Mesendoderm (in vitro differentiated cells): ENCODE measurements around the gene RTRAF.

Experiments used
- DNase-seq: peaks from one replicate; pipeline ENCODE4 v3.0.0; 2013
- H2AK5ac ChIP-seq: 2 replicates; pipeline ENCODE4 v1.6.1; 2013; ENCODE audit warnings: low read length, inconsistent platforms
- H2BK120ac ChIP-seq: 2 replicates; pipeline ENCODE4 v1.6.1; 2013; ENCODE audit warnings: low read depth, mild to moderate bottlenecking, low read length, moderate library complexity, mixed read lengths
- H2BK15ac ChIP-seq: replicated peaks from 2 replicates; pipeline ENCODE4 v1.6.1; 2013; ENCODE audit warnings: low read depth, mild to moderate bottlenecking, moderate library complexity
- H2BK5ac ChIP-seq: 2 replicates; pipeline ENCODE4 v1.6.1; 2013; ENCODE audit warnings: low read length, inconsistent platforms
- H3K18ac ChIP-seq: 2 replicates; pipeline ENCODE4 v1.6.1; 2013; ENCODE audit warnings: mild to moderate bottlenecking, low read length, mixed read lengths
- H3K23ac ChIP-seq: one replicate; pipeline ENCODE4 v1.6.1; 2013; ENCODE audit warnings: low read length
- H3K27ac ChIP-seq: 2 replicates; pipeline ENCODE4 v1.5.1; 2013; ENCODE audit warnings: low read depth, mild to moderate bottlenecking, inconsistent platforms, low read length, moderate library complexity
- H3K27me3 ChIP-seq: 2 replicates; pipeline ENCODE4 v1.6.1; 2013; ENCODE audit warnings: low read length, control low read depth, mild to moderate bottlenecking, inconsistent platforms; ENCODE audit not compliant: insufficient read depth, poor library complexity
- H3K36me3 ChIP-seq: 2 replicates; pipeline ENCODE4 v1.6.1; 2013; ENCODE audit warnings: low read length, inconsistent platforms; ENCODE audit not compliant: control insufficient read depth, insufficient read depth
- H3K4ac ChIP-seq: one replicate; pipeline ENCODE4 v1.6.1; 2013; ENCODE audit warnings: low read depth, mild to moderate bottlenecking, low read length, moderate library complexity
- H3K4me1 ChIP-seq: 2 replicates; pipeline ENCODE4 v1.6.1; 2013; ENCODE audit warnings: low read depth, low read length, inconsistent platforms; ENCODE audit not compliant: control insufficient read depth
- H3K4me2 ChIP-seq: 2 replicates; pipeline ENCODE4 v1.6.1; 2013; ENCODE audit warnings: low read length
- H3K4me3 ChIP-seq: 2 replicates; pipeline ENCODE4 v1.5.1; 2013; ENCODE audit warnings: mild to moderate bottlenecking, low read length
- H3K56ac ChIP-seq: one replicate; pipeline ENCODE4 v1.6.1; 2013; ENCODE audit warnings: low read length
- H3K79me1 ChIP-seq: 2 replicates; pipeline ENCODE4 v1.6.1; 2013; ENCODE audit warnings: low read length, inconsistent platforms
- H3K79me2 ChIP-seq: 2 replicates; pipeline ENCODE4 v1.6.1; 2013; ENCODE audit warnings: mild to moderate bottlenecking, low read length; ENCODE audit not compliant: control insufficient read depth, insufficient read depth
- H3K9ac ChIP-seq: 2 replicates; pipeline ENCODE4 v1.6.1; 2013; ENCODE audit warnings: low read length, inconsistent platforms
- H4K5ac ChIP-seq: one replicate; pipeline ENCODE4 v1.6.1; 2013; ENCODE audit warnings: low read length
- H4K8ac ChIP-seq: one replicate; pipeline ENCODE4 v1.6.1; 2013; ENCODE audit warnings: low read depth, mild to moderate bottlenecking, control low read depth, low read length, moderate library complexity
- WGBS: extraction: QIAGEN DNeasy Blood & Tissue Kit; methylation state at CpG from one replicate; pipeline ENCODE4 v1.1.7; 2013; ENCODE audit warnings: low lambda C conversion rate, missing lambda C conversion rate; ENCODE audit not compliant: insufficient coverage; ENCODE audit errors: extremely low coverage; 5-methylcytosine and 5-hydroxymethylcytosine counted together

RTRAF gene

DNA sequence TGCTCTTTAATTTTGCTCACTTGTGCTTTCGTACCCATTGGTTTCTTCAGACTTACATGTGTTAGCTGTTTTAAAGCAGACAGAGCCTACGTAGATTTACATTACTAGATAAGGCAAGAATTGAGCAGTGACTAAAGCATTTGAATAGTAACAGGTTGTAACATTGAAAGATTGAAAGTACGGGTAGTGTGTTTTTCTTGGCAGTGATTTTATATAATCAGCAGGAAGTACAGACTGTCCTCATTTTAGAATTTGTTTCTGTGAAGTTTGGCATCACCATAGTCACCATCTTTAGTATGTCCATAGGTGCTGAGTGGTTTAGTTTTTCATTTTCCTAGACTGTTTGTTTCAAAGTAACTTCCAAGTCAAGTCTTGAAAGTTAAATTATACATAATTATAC lies 14.0 kb downstream of the RTRAF start:
- no peak overlapping the region for H3K27ac ChIP-seq
- no peaks in the 10 kb centered on the region for H3K79me2 ChIP-seq
- H3K56ac ChIP-seq = no peak overlapping the region
- no peak overlapping the region for H2BK5ac ChIP-seq
- no peaks in the 10 kb centered on the region for H3K27me3 ChIP-seq
- H3K36me3 ChIP-seq = peaks cover 9% of the 10 kb centered on the region
- no peak overlapping the region for H3K4ac ChIP-seq
- WGBS = 100% methylated on average over 1 of the region's 3 CpGs
- no peaks in the 10 kb centered on the region for H3K4me1 ChIP-seq
- no peak for DNase-seq
- H3K4me2 ChIP-seq = no peak overlapping the region
- H4K8ac ChIP-seq = no peak overlapping the region
- no peak overlapping the region for H3K4me3 ChIP-seq
- H3K9ac ChIP-seq = no peak overlapping the region
- H4K5ac ChIP-seq = no peak overlapping the region
- no peak overlapping the region for H3K23ac ChIP-seq
- H2BK15ac ChIP-seq = no peak overlapping the region
- no peak overlapping the region for H2AK5ac ChIP-seq
- H3K18ac ChIP-seq = no peak overlapping the region
- H2BK120ac ChIP-seq = no peak overlapping the region
- peaks cover 2% of the 10 kb centered on the region for H3K79me1 ChIP-seq

DNA sequence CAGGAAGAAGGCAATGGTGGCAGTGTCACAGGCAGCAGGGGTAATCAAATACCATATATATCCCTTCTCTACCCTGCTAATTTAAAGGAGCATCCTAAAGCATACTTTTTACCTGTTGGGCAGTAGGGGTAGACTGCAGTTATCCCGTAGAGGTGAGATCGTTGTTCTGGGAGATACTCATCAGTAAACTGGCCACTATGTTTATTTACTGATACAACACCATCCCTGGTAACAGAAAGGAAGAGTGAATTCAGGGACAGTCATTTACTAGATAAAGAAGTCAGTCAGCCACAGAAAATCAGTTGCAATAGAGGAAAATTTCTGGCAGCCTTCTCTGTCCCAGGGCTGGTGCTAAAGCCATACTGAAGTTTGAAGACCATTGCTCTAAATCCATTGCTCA lies 16.3 kb downstream of the RTRAF start:
- Histone ChIP-seq H3K56ac (no peak overlapping the region), H2AK5ac (no peak overlapping the region)

DNA sequence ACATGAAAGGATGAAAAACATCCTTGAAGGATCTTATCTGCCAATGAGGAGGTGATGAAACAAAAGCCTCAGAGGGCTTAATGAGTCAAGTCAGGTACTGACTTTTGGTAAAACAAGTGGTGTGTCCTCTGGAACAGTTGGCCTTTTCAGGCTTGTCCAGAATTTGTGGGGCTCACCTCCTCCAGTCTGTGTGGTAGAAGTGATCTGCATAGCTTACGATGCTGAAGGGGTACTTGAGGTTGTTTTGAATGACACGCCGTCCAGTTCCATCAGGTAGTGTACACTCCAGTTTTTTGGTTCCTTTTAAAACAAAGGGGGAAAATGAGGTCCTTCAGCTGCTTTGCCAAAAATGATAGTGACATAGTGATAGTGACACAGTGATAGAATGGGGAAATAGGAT lies 17.0 kb downstream of the RTRAF start:
- Histone ChIP-seq H3K4me2 (no peak overlapping the region), H3K27me3 (no peaks in the 10 kb centered on the region), H3K4me1 (no peaks in the 10 kb centered on the region), H3K9ac (no peak overlapping the region), H3K23ac (no peak overlapping the region), H4K5ac (no peak overlapping the region), H3K36me3 (peaks cover 11% of the 10 kb centered on the region), H2BK15ac (no peak overlapping the region), H2BK5ac (no peak overlapping the region), H2BK120ac (no peak overlapping the region), H3K79me2 (no peaks in the 10 kb centered on the region), H3K4ac (no peak overlapping the region), H4K8ac (no peak overlapping the region), H3K18ac (no peak overlapping the region), H3K79me1 (peaks cover 2% of the 10 kb centered on the region), H2AK5ac (no peak overlapping the region), H3K56ac (no peak overlapping the region), H3K27ac (no peak overlapping the region), H3K4me3 (no peak overlapping the region)
- DNase-seq = no peak
- WGBS = no CpG with 5 or more reads among the region's 3 CpGs

More for the DNA sequence above, 16.3 kb downstream of the RTRAF start:
- no peak overlapping the region for H3K18ac ChIP-seq
- H3K4me2 ChIP-seq = no peak overlapping the region
- no peak overlapping the region for H3K23ac ChIP-seq
- no peak overlapping the region for H2BK15ac ChIP-seq
- no peak overlapping the region for H4K5ac ChIP-seq
- no peak overlapping the region for H4K8ac ChIP-seq
- no peak for DNase-seq
- H3K27me3 ChIP-seq = no peaks in the 10 kb centered on the region
- H3K27ac ChIP-seq = no peak overlapping the region
- no peaks in the 10 kb centered on the region for H3K79me2 ChIP-seq
- no peak overlapping the region for H3K4ac ChIP-seq
- H3K79me1 ChIP-seq = peaks cover 2% of the 10 kb centered on the region
- no peak overlapping the region for H3K4me3 ChIP-seq
- peaks cover 10% of the 10 kb centered on the region for H3K36me3 ChIP-seq
- no peak overlapping the region for H2BK5ac ChIP-seq
- no peak overlapping the region for H2BK120ac ChIP-seq
- no peaks in the 10 kb centered on the region for H3K4me1 ChIP-seq
- WGBS = no CpG with 5 or more reads among the region's 2 CpGs
- no peak overlapping the region for H3K9ac ChIP-seq

DNA sequence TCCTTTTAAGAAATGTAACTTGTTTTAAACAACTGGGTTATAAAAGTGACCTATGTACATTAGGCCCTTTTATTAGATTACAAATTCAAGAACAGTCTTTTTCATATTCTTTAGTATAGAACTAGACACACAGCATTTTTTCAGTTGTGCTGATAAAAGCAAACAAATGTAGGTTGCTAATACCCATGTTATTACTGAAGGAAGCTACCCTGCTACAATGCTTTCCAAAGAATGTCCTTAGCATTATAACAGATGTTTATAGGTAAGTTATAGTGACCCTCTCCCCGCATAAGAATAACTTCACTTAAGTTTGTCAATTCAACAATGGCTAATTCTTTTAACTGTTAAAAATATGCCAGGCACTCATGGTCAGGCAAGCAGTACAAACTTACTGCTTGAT lies 17.9 kb downstream of the RTRAF start:
- H2BK120ac ChIP-seq = no peak overlapping the region
- no peak overlapping the region for H3K56ac ChIP-seq
- H3K4ac ChIP-seq = no peak overlapping the region
- no peaks in the 10 kb centered on the region for H3K4me1 ChIP-seq
- H4K5ac ChIP-seq = no peak overlapping the region
- H3K4me3 ChIP-seq = no peak overlapping the region
- H3K4me2 ChIP-seq = no peak overlapping the region
- no peak overlapping the region for H3K18ac ChIP-seq
- no peak overlapping the region for H3K9ac ChIP-seq
- H3K79me2 ChIP-seq = no peaks in the 10 kb centered on the region
- H3K36me3 ChIP-seq = peaks cover 15% of the 10 kb centered on the region
- H2BK15ac ChIP-seq = no peak overlapping the region
- no peak overlapping the region for H4K8ac ChIP-seq
- no peak overlapping the region for H3K23ac ChIP-seq
- no peaks in the 10 kb centered on the region for H3K27me3 ChIP-seq
- no CpG with 5 or more reads among the region's 1 CpG for WGBS
- no peak overlapping the region for H3K27ac ChIP-seq
- peaks cover 2% of the 10 kb centered on the region for H3K79me1 ChIP-seq
- no peak for DNase-seq
- H2AK5ac ChIP-seq = no peak overlapping the region
- H2BK5ac ChIP-seq = no peak overlapping the region

DNA sequence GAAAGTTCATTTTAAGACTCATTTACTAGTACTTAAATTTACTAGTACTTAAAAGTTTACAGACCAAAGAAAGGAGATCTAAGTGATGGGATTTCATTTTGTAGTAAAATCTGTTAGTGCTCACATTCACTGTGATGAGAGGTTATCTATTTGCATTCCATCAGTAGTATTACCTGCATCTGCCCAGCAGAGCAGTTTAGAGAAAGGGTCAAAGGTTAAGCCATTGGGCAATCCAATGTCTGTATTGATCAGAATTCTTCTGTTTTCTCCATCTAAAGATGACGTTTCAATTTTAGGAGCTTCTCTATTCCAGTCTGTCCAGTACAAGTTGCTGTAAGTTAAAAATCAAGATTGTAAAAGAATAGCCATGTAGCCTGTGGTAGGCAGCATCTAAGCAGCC lies 18.3 kb downstream of the RTRAF start:
- Histone ChIP-seq H3K27me3 (no peaks in the 10 kb centered on the region), H3K27ac (no peak overlapping the region), H3K79me1 (peaks cover 2% of the 10 kb centered on the region), H2AK5ac (no peak overlapping the region), H3K9ac (no peak overlapping the region), H3K4me1 (no peaks in the 10 kb centered on the region), H3K79me2 (no peaks in the 10 kb centered on the region), H2BK15ac (no peak overlapping the region), H3K4ac (no peak overlapping the region), H4K5ac (no peak overlapping the region), H4K8ac (no peak overlapping the region), H3K4me2 (no peak overlapping the region), H3K23ac (no peak overlapping the region), H3K18ac (no peak overlapping the region), H2BK120ac (no peak overlapping the region), H3K4me3 (no peak overlapping the region), H3K56ac (no peak overlapping the region), H3K36me3 (peaks cover 15% of the 10 kb centered on the region), H2BK5ac (no peak overlapping the region)
- DNase-seq = no peak
- no CpG with 5 or more reads among the region's 1 CpG for WGBS

DNA sequence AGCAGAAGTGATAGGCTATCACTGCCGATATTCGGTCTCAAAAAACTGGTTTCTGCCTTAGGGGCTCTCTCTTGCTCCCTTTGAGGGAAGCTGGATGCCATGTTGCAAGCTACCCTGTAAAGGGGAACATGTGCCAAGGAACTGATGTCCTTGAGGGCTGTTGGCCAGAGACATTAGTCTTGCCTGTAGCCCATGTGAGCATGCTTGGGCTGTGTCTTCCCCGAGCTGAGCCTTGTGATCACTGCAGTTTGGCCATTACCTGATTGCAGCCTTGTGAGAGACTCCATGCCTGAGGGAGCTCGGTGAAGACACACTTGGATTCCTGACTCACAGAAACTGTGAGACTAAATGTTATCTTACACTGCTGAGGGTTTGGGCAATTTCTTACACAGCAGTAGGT lies 18.8 kb downstream of the RTRAF start:
- Histone ChIP-seq H3K27me3 (no peaks in the 10 kb centered on the region), H3K18ac (no peak overlapping the region), H2AK5ac (no peak overlapping the region), H3K4ac (no peak overlapping the region), H3K56ac (no peak overlapping the region), H3K9ac (no peak overlapping the region), H3K27ac (no peak overlapping the region), H3K4me2 (no peak overlapping the region), H2BK5ac (no peak overlapping the region), H3K79me2 (no peaks in the 10 kb centered on the region), H2BK15ac (no peak overlapping the region), H2BK120ac (no peak overlapping the region), H3K23ac (no peak overlapping the region), H3K4me1 (no peaks in the 10 kb centered on the region), H3K36me3 (peaks cover 15% of the 10 kb centered on the region), H3K4me3 (no peak overlapping the region), H3K79me1 (peaks cover 2% of the 10 kb centered on the region), H4K8ac (no peak overlapping the region), H4K5ac (no peak overlapping the region)
- no CpG with 5 or more reads among the region's 4 CpGs for WGBS
- DNase-seq = no peak
